ENCODE data around the gene SLC12A2. TPM values are rescaled to one million over a fixed set of nuclear protein-coding genes. Genes with fewer than 3 reads are reported as not detected.

The SLC12A2 gene
- 60.4 TPM for total RNA-seq

GRCh38 chr5:128083033-128083810 lies at the start of gene SLC12A2:
Gene SLC12A2, plus strand, starts transcription at chr5:128083766. Its CDS starts 189 bp downstream, at chr5:128083955.

Data from diencephalon (tissue), 1 donor.